CD14-positive monocyte (primary cell): Measurements from ENCODE around the gene CCT7. TPM values are rescaled to one million over a fixed set of nuclear protein-coding genes. Genes with fewer than 3 reads are reported as not detected.

ENCODE experiments used
- DNase-seq, 3 donors: peaks; one replicate each; pipeline ENCODE4 v3.0.0-alpha.2; 2011 to 2022
- H2AFZ ChIP-seq: 2 replicates; pipeline ENCODE4 v1.6.0; 2012; ENCODE audit warnings: mild to moderate bottlenecking, low read depth, low read length, inconsistent platforms; ENCODE audit not compliant: insufficient read depth, poor library complexity, severe bottlenecking
- H3K27ac ChIP-seq, 2 donors: 1 replicate in 1 of 2; 2 replicates in 1 of 2; pipeline ENCODE4 v1.5.1; 2012 to 2013; ENCODE audit warnings: low read length in 2 of 2, control low read depth in 1 of 2, inconsistent platforms in 1 of 2, low read depth in 1 of 2, mild to moderate bottlenecking in 1 of 2
- H3K27me3 ChIP-seq, 2 donors: one replicate each; pipeline versions ENCODE4 v1.6.0 to v1.6.1; 2011 to 2013; ENCODE audit warnings: low read length in 2 of 2; ENCODE audit not compliant: control insufficient read depth in 2 of 2, insufficient read depth in 2 of 2
- H3K36me3 ChIP-seq, 2 donors: replicated peaks in 1 of 2; 1 replicate in 1 of 2; 2 replicates in 1 of 2; pipeline versions ENCODE4 v1.5.1 to v1.6.1; 2012 to 2013; ENCODE audit warnings: low read length in 2 of 2, control low read depth in 1 of 2, inconsistent platforms in 1 of 2, mild to moderate bottlenecking in 1 of 2; ENCODE audit not compliant: insufficient read depth in 2 of 2, control insufficient read depth in 1 of 2
- H3K4me1 ChIP-seq, 2 donors: 1 replicate in 1 of 2; 2 replicates in 1 of 2; pipeline versions ENCODE4 v1.5.1 to v1.6.1; 2012 to 2013; ENCODE audit warnings: low read length in 2 of 2, control low read depth in 1 of 2, inconsistent platforms in 1 of 2, mild to moderate bottlenecking in 1 of 2, moderate library complexity in 1 of 2; ENCODE audit not compliant: insufficient read depth in 2 of 2, control insufficient read depth in 1 of 2
- H3K4me2 ChIP-seq: replicated peaks from 2 replicates; pipeline ENCODE3; 2012; ENCODE audit warnings: low read length, moderate library complexity, mild to moderate bottlenecking; ENCODE audit not compliant: poor library complexity, severe bottlenecking; ENCODE audit errors: extremely low read depth
- H3K4me3 ChIP-seq, 3 experiments: fragments of 200-600 bp in 1 of 3; sonication (generic) in 1 of 3; replicated peaks in 1 of 3; 1 replicate in 2 of 3; 2 replicates in 1 of 3; pipeline ENCODE4 v1.5.1; 2011 to 2013; ENCODE audit warnings: low read length in 3 of 3, mild to moderate bottlenecking in 3 of 3, control low read depth in 2 of 3, low read depth in 2 of 3, inconsistent platforms in 1 of 3, moderate library complexity in 1 of 3
- H3K79me2 ChIP-seq: 2 replicates; pipeline ENCODE4 v1.6.0; 2012; ENCODE audit warnings: mild to moderate bottlenecking, control low read depth, inconsistent platforms, low read length, moderate library complexity; ENCODE audit not compliant: insufficient read depth
- H3K9ac ChIP-seq: 2 replicates; pipeline ENCODE4 v1.6.0; 2017; ENCODE audit warnings: low read length, mild to moderate bottlenecking; ENCODE audit not compliant: insufficient read depth, poor library complexity, severe bottlenecking
- H3K9me3 ChIP-seq, 2 donors: replicated peaks in 1 of 2; 1 replicate in 1 of 2; 2 replicates in 1 of 2; pipeline versions ENCODE4 v1.5.1 to v1.6.1; 2012 to 2013; ENCODE audit warnings: low read length in 2 of 2, control low read depth in 1 of 2; ENCODE audit not compliant: control insufficient read depth in 1 of 2, insufficient read depth in 1 of 2
- H4K20me1 ChIP-seq: 2 replicates; pipeline ENCODE4 v1.6.0; 2012; ENCODE audit warnings: mild to moderate bottlenecking, low read length, control low read depth, moderate library complexity; ENCODE audit not compliant: insufficient read depth
- H3K27ac Mint-ChIP-seq, 7 donors: one replicate each; pipeline ENCODE4 v1.8.0; 2020; ENCODE audit warnings: mild to moderate bottlenecking in 7 of 7, mixed read lengths in 7 of 7, moderate library complexity in 6 of 7, inconsistent platforms in 2 of 7
- H3K27me3 Mint-ChIP-seq, 3 donors: one replicate each; pipeline ENCODE4 v1.8.0; 2021 to 2022; ENCODE audit warnings: low read depth in 3 of 3, mild to moderate bottlenecking in 3 of 3, mixed read lengths in 3 of 3, moderate library complexity in 3 of 3, inconsistent platforms in 1 of 3
- H3K36me3 Mint-ChIP-seq, 2 donors: one replicate each; pipeline ENCODE4 v1.8.0; 2020; ENCODE audit warnings: mixed read lengths in 2 of 2, inconsistent platforms in 1 of 2, mild to moderate bottlenecking in 1 of 2
- H3K4me1 Mint-ChIP-seq: one replicate; pipeline ENCODE4 v1.8.0; 2020; ENCODE audit warnings: mild to moderate bottlenecking, mixed read lengths
- H3K4me3 Mint-ChIP-seq, 2 donors: one replicate each; pipeline ENCODE4 v1.8.0; 2020; ENCODE audit warnings: mild to moderate bottlenecking in 2 of 2, mixed read lengths in 2 of 2, moderate library complexity in 1 of 2
- H3K9me3 Mint-ChIP-seq, 7 donors: one replicate each; pipeline ENCODE4 v1.8.0; 2020 to 2022; ENCODE audit warnings: mixed read lengths in 7 of 7, mild to moderate bottlenecking in 6 of 7, moderate library complexity in 6 of 7, inconsistent platforms in 2 of 7
- CTCF ChIP-seq: fragments of 200-600 bp; IDR thresholded peaks from one replicate; pipeline ENCODE4 v1.8.0; 2022; ENCODE audit warnings: antibody characterized with exemption, mild to moderate bottlenecking
- WGBS: methylation state at CpG from one replicate; pipeline ENCODE4 v1.1.5; 2013; ENCODE audit warnings: missing lambda C conversion rate; ENCODE audit not compliant: insufficient coverage; 5-methylcytosine and 5-hydroxymethylcytosine counted together
- intact Hi-C, 2 donors: fragments of 100-400 bp; cut with micrococcal nuclease; formaldehyde crosslinking; loops; one replicate each; pipeline versions ENCODE4 v1.15.0 to v1.15.1; 2023
- polyA plus RNA-seq, 3 donors: library from polyadenylated mRNA; depleted of rRNA in 1 of 3; unstranded in 2 of 3; stranded (reverse) in 1 of 3; fragments of 300-500 nt in 2 of 3; fragments of >200 nt in 1 of 3; fragmentation: Illumina TruSeq in 2 of 3; gene quantifications; 1 replicate in 2 of 3; 2 replicates in 1 of 3; pipeline ENCODE4 v1.2.3, GENCODE V29; 2012 to 2021

Gene CCT7
- polyA plus RNA-seq, 3 donors: 56.8 to 151 (median 134) TPM

- no peak overlapping the region for H3K27ac Mint-ChIP-seq
- Histone ChIP-seq H3K9me3 (no peaks in the 10 kb centered on the region), H3K27ac (no peak overlapping the region), H3K4me2 (no peak overlapping the region), H3K36me3 (peaks cover 0 to 6% of the 10 kb centered on the region in 2 donors), H3K27me3 (no peaks in the 10 kb centered on the region), H3K79me2 (peaks cover 35% of the 10 kb centered on the region), H3K9ac (no peak overlapping the region), H3K4me3 (no peak overlapping the region), H2AFZ (no peak overlapping the region), H4K20me1 (peaks cover 57% of the 10 kb centered on the region), H3K4me1 (peaks cover 13 to 18% of the 10 kb centered on the region in 2 donors)
- no peak overlapping the region for H3K4me3 Mint-ChIP-seq
- no peak for DNase-seq
- peaks cover 11 to 15% of the 10 kb centered on the region in 2 donors for H3K36me3 Mint-ChIP-seq
- whole genome bisulfite sequencing: 86% methylated on average over 4 of the region's 9 CpGs
- peaks cover 0 to 1% (median 0%) of the 10 kb centered on the region in 7 donors for H3K9me3 Mint-ChIP-seq
- H3K27me3 Mint-ChIP-seq: no peaks in the 10 kb centered on the region
- intact Hi-C loops: no loop called here
- TF ChIP-seq CTCF: no peak
- peaks cover 16% of the 10 kb centered on the region for H3K4me1 Mint-ChIP-seq
Observed at GRCh38 chr2:73279852-73280251, 45.7 kb downstream of the CCT7 start.

DNA sequence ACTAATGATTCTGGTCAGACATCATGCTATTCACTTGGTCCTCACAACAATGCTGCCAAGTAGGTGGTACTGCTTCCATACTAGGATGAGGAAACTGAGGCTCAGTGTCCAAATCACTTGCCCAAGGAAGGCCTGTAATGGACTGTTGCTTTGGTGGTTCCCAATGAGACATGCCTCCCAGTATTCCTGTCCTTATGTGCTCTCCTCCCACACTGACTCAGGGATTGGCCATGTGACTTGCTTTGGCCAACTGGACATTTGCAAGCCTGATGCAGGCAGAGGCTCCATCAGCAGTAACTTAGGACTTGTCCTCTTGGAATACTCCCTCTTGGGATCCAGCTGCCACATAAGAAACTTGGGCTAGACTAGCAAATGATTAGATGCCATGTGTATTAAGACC lies 47.1 kb downstream of the CCT7 start:
- Mint-ChIP-seq H3K4me3 (no peak overlapping the region), H3K4me1 (peaks cover 30% of the 10 kb centered on the region), H3K27me3 (no peaks in the 10 kb centered on the region), H3K9me3 (peaks cover 0 to 1% (median 0%) of the 10 kb centered on the region in 7 donors), H3K27ac (no peak overlapping the region), H3K36me3 (peaks cover 11 to 15% of the 10 kb centered on the region in 2 donors)
- Histone ChIP-seq H3K9me3 (no peaks in the 10 kb centered on the region), H3K4me3 (no peak overlapping the region), H3K27me3 (no peaks in the 10 kb centered on the region), H3K4me2 (no peak overlapping the region), H4K20me1 (peaks cover 50% of the 10 kb centered on the region), H3K36me3 (peaks cover 0 to 6% of the 10 kb centered on the region in 2 donors), H3K9ac (no peak overlapping the region), H3K79me2 (peaks cover 35% of the 10 kb centered on the region), H3K27ac (no peak overlapping the region), H2AFZ (no peak overlapping the region), H3K4me1 (peaks cover 27 to 32% of the 10 kb centered on the region in 2 donors)
- no peak for DNase-seq
- intact Hi-C loops: no loop called here
- no peak for TF ChIP-seq CTCF
